Heart right ventricle (tissue), 16 donors: ENCODE results near the gene DNAJC7. TPM values are rescaled to one million over a fixed set of nuclear protein-coding genes. Genes with fewer than 3 reads are reported as not detected.

ENCODE experiments used
- ATAC-seq, 8 donors: fragments of 200-7000 bp; cut with Tn5 transposase; one replicate each; pipeline ENCODE4 v1.9.1; 2020; ENCODE audit warnings: mild to moderate bottlenecking in 8 of 8, moderate library complexity in 8 of 8, moderate number of reproducible peaks in 1 of 8
- DNase-seq, 2 donors: peaks; one replicate each; pipeline ENCODE4 v3.0.0-alpha.2; 2020
- H3K27ac ChIP-seq, 10 donors: fragments of 200-600 bp; sonication (generic) in 2 of 10; one replicate each; pipeline versions ENCODE4 v1.5.0 to v1.8.0; 2020 to 2022; ENCODE audit warnings: mild to moderate bottlenecking in 3 of 10
- H3K27me3 ChIP-seq, 7 donors: fragments of 200-600 bp; one replicate each; pipeline ENCODE4 v1.8.0; 2021 to 2022; ENCODE audit warnings: mild to moderate bottlenecking in 2 of 7
- H3K36me3 ChIP-seq, 9 donors: fragments of 200-600 bp; sonication (generic) in 1 of 9; one replicate each; pipeline versions ENCODE4 v1.5.0 to v1.8.0; 2020 to 2022; ENCODE audit warnings: mild to moderate bottlenecking in 2 of 9
- H3K4me1 ChIP-seq, 9 donors: fragments of 200-600 bp; sonication (generic) in 1 of 9; one replicate each; pipeline versions ENCODE4 v1.5.0 to v1.8.0; 2020 to 2022; ENCODE audit warnings: mild to moderate bottlenecking in 4 of 9
- H3K4me3 ChIP-seq, 10 donors: fragments of 200-600 bp; sonication (generic) in 2 of 10; one replicate each; pipeline versions ENCODE4 v1.5.0 to v1.8.0; 2020 to 2022; ENCODE audit warnings: mild to moderate bottlenecking in 7 of 10, moderate library complexity in 2 of 10
- H3K9me3 ChIP-seq, 11 donors: fragments of 200-600 bp in 10 of 11; sonication (generic) in 2 of 11; one replicate each; pipeline versions ENCODE4 v1.5.0 to v1.8.0; 2013 to 2022; ENCODE audit warnings: mild to moderate bottlenecking in 2 of 11, control low read depth in 1 of 11, moderate library complexity in 1 of 11
- WGBS, 2 donors: extraction: QIAGEN DNeasy Blood & Tissue Kit; methylation state at CpG; one replicate each; pipeline ENCODE4 v1.1.7; 2013; ENCODE audit warnings: inconsistent platforms in 1 of 2; 5-methylcytosine and 5-hydroxymethylcytosine counted together
- intact Hi-C, 10 donors: fragments of 100-400 bp; cut with DNase I; formaldehyde crosslinking; loops; one replicate each; pipeline versions ENCODE4 v1.11.1 to v1.14.2; 2022
- polyA plus RNA-seq, 2 donors: library from polyadenylated mRNA; stranded (reverse); fragments of 200-250 nt; gene quantifications; one replicate each; pipeline ENCODE4 v1.2.3, GENCODE V29; 2013
- total RNA-seq, 10 donors: library from RNA; stranded (reverse); fragmentation: NEBNext Ultra II Directional in 3 of 10; extraction: Animal tissue kit (Norgen Biotek cat#: 25700) in 3 of 10; gene quantifications; one replicate each; pipeline versions ENCODE4 v1.2.1 to v1.2.4, GENCODE V29; 2021 to 2023
- TF ChIP-seq, protein P1 (sequence below), 9 donors: fragments of 200-600 bp; sonication (generic) in 2 of 9; IDR thresholded peaks; one replicate each; pipeline versions ENCODE4 v1.5.0 to v1.8.0; 2021 to 2022; ENCODE audit warnings: antibody characterized with exemption in 9 of 9, mild to moderate bottlenecking in 5 of 9, moderate library complexity in 1 of 9
- donor health status: Arrhythmogenic right ventricular cardiomyopathy.
- donor health status: ischemic (EF 13 %, LVEDD 7.1; RV severe dilation, severe dysfunction).
- donor health status: healthy with polysubstance abuse.
- donor health status: DM: no; HTN: yes; CAD: no.
- donor health status: DM: no; HTN: no; CAD: no.
- donor health status: ischemic (EF 25% LVEDD 6.9; RV normal size, moderate dysfunction).
- donor health status: ischemic (EF 25% LVEDD 5.7; RV mildly dilated, moderate dysfunction).
- donor health status: healthy.
- donor health status: DM: yes; HTN: yes; CAD: no.
- donor health status: Ischemic cardiomyopathy.
- donor health status: ischemic (EF 35%, LVEDD 5.7; RV mildly dilated, moderate dysfunction).
- donor health status: nonischemic (EF 11% LVEDD 7.7; RV severe dilation, severe dysfunction).
- donor health status: DM: yes; HTN: yes; CAD: no.
- donor health status: PGD.
- donor health status: ischemic (EF 29% LVEDD 5.4; RV normal size, mild dysfunction).
- donor health status: nonischemic (EF 23%, LVEDD 6.1; RV moderate dilation, normal function).

Gene DNAJC7
- total and polyA plus RNA-seq, 12 donors = 68.8 to 121 (median 82.7) TPM

DNA sequence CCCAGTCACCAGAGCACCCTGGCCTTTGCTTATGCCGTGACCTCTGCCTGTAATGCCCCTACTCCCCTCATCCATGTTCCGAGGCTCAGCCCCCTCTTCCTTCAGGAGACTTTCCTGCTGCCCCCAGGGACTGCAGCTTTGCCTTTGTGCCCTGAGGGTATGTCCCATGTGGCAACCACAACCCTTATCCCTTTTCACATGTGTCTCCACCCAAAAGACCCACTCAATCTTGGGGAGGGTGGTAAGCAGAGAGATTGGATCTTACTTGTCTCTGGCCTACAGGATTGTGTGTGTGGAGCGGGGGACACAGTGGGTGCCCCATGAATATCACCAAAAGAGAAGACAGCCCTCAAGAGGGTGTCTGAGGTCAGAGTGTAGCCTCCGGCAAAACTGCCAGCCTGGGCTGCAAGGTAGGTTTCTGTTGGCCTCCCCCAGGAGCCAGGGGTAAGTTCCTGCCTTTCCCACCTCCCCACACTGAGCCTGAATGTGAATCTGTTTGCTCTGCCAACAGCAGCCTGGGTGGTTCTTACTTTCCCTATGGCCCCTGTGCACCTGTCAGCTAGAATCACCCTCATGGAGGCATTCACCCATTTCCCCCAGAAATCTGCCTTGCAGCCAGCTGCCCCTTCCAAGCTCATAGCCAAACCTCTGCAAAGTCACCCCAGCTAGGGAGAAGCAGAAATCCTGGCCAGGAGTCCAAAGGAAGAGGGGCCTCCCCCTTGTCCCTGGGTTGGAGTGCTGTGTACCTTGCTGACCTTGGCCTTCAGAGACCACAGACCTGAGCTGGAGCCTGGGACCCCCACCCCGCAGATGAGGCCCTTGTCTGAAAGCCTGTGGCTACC lies 44.6 kb upstream of the DNAJC7 start:
- H3K4me3 ChIP-seq = no peak overlapping the region
- H3K4me1 ChIP-seq = peaks cover 0 to 9% (median 3%) of the 10 kb centered on the region in 9 donors
- intact Hi-C loops = loop anchor here in 2 of 10 donors (5.0 kb wide), 2 partner anchors 35 kb away; partner anchors contain the start of gene ZNF385C (in 1 of the 2)
- no peak overlapping the region for H3K27ac ChIP-seq
- WGBS, 2 donors = 69 to 73% methylated on average over 5 of the region's 5 CpGs
- ATAC-seq = no peak
- H3K9me3 ChIP-seq = no peaks in the 10 kb centered on the region
- no peak for DNase-seq
- no peaks in the 10 kb centered on the region for H3K36me3 ChIP-seq
- peaks cover 0 to 7% (median 0%) of the 10 kb centered on the region in 7 donors for H3K27me3 ChIP-seq
- TF ChIP-seq, protein P1, sequence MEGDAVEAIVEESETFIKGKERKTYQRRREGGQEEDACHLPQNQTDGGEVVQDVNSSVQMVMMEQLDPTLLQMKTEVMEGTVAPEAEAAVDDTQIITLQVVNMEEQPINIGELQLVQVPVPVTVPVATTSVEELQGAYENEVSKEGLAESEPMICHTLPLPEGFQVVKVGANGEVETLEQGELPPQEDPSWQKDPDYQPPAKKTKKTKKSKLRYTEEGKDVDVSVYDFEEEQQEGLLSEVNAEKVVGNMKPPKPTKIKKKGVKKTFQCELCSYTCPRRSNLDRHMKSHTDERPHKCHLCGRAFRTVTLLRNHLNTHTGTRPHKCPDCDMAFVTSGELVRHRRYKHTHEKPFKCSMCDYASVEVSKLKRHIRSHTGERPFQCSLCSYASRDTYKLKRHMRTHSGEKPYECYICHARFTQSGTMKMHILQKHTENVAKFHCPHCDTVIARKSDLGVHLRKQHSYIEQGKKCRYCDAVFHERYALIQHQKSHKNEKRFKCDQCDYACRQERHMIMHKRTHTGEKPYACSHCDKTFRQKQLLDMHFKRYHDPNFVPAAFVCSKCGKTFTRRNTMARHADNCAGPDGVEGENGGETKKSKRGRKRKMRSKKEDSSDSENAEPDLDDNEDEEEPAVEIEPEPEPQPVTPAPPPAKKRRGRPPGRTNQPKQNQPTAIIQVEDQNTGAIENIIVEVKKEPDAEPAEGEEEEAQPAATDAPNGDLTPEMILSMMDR (IDR thresholded peaks at IDR 0.05) = no peak

DNA sequence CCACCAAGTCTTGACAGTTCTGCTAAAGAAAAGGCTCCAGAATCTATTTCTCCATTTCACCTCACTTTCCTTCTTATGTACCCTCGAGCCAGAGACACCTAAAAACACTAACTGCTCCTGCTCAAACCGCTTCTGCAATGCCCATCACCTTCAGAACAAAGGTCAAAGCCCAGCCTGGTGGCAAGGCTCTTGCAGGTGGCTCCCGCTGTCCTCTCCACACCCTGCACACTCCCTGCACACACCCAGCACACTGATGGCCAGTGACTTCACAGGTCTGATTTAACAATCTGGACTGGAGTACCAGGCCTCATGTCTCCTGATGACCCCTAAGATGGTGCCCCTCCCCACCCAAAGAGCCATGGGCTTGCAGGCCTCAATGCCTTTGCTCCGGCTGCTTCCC lies 43.0 kb upstream of the DNAJC7 start:
- Histone ChIP-seq H3K27ac (no peak overlapping the region), H3K4me3 (no peak overlapping the region), H3K36me3 (no peaks in the 10 kb centered on the region), H3K27me3 (peaks cover 0 to 18% (median 12%) of the 10 kb centered on the region in 7 donors), H3K9me3 (no peaks in the 10 kb centered on the region), H3K4me1 (peaks cover 0 to 9% (median 3%) of the 10 kb centered on the region in 9 donors)
- ATAC-seq = no peak
- no peak for DNase-seq
- intact Hi-C loops = loop anchor here in 2 of 10 donors (5.0 kb wide), 2 partner anchors 33 to 37 kb away; partner anchors contain the start of gene ZNF385C (in 1 of the 2)
- TF ChIP-seq, protein P1 (IDR thresholded peaks at IDR 0.05) = no peak
- 89 to 91% methylated on average over 4 of the region's 4 CpGs for WGBS, 2 donors

DNA sequence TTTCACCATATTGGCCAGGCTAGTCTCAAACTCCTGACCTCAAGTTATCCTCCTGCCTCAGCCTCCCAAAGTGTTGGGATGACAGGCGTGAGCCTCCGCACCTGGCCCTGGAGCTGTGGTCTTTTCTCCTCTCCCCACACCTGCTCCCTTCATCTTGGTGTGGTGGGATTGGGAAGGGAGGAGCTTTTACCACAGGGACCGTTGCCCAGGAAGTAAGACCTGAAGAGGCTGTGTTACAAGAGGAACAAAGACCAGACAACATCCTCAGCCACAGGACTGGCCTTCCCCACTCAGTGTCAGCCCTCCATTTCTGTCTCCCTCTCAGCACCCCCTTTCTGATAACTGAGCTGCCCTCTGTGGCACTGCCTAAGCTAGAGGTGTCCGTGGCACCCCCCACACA lies 42.6 kb upstream of the DNAJC7 start:
- Histone ChIP-seq H3K4me3 (no peak overlapping the region), H3K27me3 (peaks cover 0 to 22% (median 14%) of the 10 kb centered on the region in 7 donors), H3K9me3 (no peaks in the 10 kb centered on the region), H3K27ac (no peak overlapping the region), H3K36me3 (no peaks in the 10 kb centered on the region), H3K4me1 (peaks cover 0 to 9% (median 3%) of the 10 kb centered on the region in 9 donors)
- ATAC-seq = no peak
- WGBS, 2 donors = 69 to 72% methylated on average over 4 of the region's 4 CpGs
- TF ChIP-seq, protein P1 (IDR thresholded peaks at IDR 0.05) = no peak
- intact Hi-C loops = loop anchor here in 2 of 10 donors (5.0 kb wide), 2 partner anchors 33 to 37 kb away; partner anchors contain the start of gene ZNF385C (in 1 of the 2)
- no peak for DNase-seq

DNA sequence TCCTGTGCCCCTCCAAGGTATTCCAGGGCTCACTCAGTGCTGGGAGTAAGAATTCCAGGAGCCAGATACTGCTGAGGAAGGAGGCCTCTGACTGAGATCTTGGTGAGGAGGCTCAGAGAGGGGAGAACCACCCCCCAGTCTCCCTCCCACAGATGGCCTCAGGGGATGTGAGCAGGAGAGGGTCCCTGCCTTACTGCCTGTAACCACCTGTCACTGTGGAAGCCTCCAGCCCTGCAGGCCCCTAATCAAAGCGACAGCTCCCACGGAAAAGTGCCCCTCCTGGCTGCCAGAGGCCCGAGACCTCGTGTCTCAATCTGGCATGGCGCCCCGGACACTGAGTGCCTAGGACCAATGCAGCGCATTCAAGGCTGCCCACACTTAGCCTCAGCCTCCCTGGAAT lies 40.8 kb upstream of the DNAJC7 start:
- TF ChIP-seq, protein P1 (IDR thresholded peaks at IDR 0.05) = no peak
- no peak for DNase-seq
- H3K4me3 ChIP-seq = no peak overlapping the region
- no peak for ATAC-seq
- no peaks in the 10 kb centered on the region for H3K36me3 ChIP-seq
- no peaks in the 10 kb centered on the region for H3K9me3 ChIP-seq
- H3K27ac ChIP-seq = no peak overlapping the region
- peaks cover 0 to 39% (median 31%) of the 10 kb centered on the region in 7 donors for H3K27me3 ChIP-seq
- intact Hi-C loops = no loop called here
- H3K4me1 ChIP-seq = peaks cover 0 to 3% (median 0%) of the 10 kb centered on the region in 9 donors
- 59 to 67% methylated on average over 7 of the region's 7 CpGs for WGBS, 2 donors
